PC-3 (cell line): ENCODE data around the gene BTBD19.

Experiments used
- CTCF ChIP-seq: fragments of 300-600 bp; sonication (generic); conservative IDR thresholded peaks from 2 replicates; pipeline ENCODE4 v1.5.1; 2017; ENCODE audit warnings: antibody characterized with exemption, low read depth, mild to moderate bottlenecking, low read length
- EZH2 ChIP-seq: fragments of 300-600 bp; sonication (generic); IDR thresholded peaks from one replicate; pipeline ENCODE4 v1.6.1; 2017; ENCODE audit warnings: antibody characterized with exemption, mild to moderate bottlenecking, low read length; ENCODE audit not compliant: unreplicated experiment
- EZH2phosphoT487 ChIP-seq: fragments of 300-600 bp; sonication (generic); IDR thresholded peaks from 2 replicates; pipeline ENCODE4 v1.6.1; 2018; ENCODE audit warnings: mild to moderate bottlenecking, antibody characterized with exemption, low read length, borderline replicate concordance

DNA sequence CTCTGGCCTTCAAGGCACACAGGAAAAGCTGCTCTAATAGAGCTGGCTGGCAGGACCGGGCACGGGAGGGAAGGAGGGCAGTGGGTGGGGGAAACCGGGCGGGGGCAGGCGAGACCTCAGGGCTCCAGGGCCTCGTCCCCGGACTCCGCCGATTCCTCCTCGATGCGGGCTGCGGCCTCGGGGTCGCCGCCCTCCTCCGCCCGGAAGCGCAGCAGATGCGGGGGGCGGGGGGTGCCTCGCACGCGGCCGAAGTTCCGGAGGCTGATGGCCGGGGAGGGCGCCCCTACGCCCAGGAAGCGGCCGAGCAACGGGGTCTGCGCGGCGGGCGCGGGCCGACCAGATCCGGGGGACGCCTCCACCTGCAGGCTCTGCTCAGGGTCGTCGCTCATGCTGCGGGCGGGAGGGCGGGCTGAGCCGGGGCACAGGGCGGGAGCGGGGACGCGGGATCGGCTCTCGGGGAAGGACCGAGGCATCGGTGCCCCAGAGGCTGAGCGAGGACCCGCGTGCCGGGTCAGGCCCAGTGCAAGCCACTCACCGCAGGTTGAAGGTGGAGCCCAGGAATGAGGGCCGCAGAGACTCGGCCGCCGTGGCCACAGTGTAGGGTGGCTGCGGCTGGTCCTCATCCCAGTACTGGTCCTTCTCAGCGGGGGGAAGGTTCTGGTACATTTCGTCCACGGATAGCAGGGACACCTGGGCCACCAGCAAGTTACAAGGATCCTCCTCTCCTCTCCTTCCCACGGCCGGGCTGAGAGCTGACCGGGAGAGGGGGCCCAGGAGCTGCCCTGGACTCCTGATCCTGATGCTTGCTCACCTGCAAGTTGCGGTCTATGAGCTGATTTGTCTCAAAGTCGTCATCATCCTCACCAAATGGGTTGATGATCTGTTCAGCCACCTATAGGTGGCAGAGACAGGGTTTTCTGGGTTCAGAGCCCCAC lies 24.0 kb upstream of the BTBD19 start:
- no peak for TF ChIP-seq CTCF
- TF ChIP-seq EZH2: no peak
- TF ChIP-seq EZH2phosphoT487: no peak
